HepG2 (cell line): ENCODE measurements around the gene CADM3. TPM values are rescaled to one million over a fixed set of nuclear protein-coding genes. Genes with fewer than 3 reads are reported as not detected.

Experiments used
- ATAC-seq: fragments of 200-7000 bp; cut with Tn5 transposase; 3 replicates; pipeline ENCODE4 v1.9.1; 2020; ENCODE audit warnings: mild to moderate bottlenecking, moderate library complexity
- BruUV-seq: library from RNA; stranded (reverse); fragments of 400-500 nt; replicated peaks from 2 replicates; lab custom pipeline; 2021; lab: Mats Ljungman, UMichigan
- CTCF ChIA-PET: fragments of 300-600 bp; formaldehyde crosslinking; extraction: SDS; loops from one replicate; lab custom pipeline; 2021; ENCODE audit warnings: low total read pairs, inconsistent platforms, low intra/inter-chr PET ratio; lab: Yijun Ruan, JAX
- POLR2A ChIA-PET: fragments of 350-600 bp; sonication (Branson Sonifier 250); formaldehyde crosslinking; loops from one replicate; lab custom pipeline; 2020; ENCODE audit warnings: antibody characterized with exemption, inconsistent platforms; lab: Yijun Ruan, JAX
- DNase-seq: peaks from one replicate; pipeline ENCODE4 v3.0.0-alpha.2; 2015; ENCODE audit warnings: low spot score
- FAIRE-seq: peaks from 3 replicates; lab custom pipeline; 2011; peaks lifted over from hg19 to GRCh38; lab: Jason Lieb, UNC
- H2AFZ ChIP-seq: one replicate; pipeline ENCODE4 v1.6.1; 2011; ENCODE audit warnings: low read length, inconsistent platforms
- H3K27ac ChIP-seq: fragments of 300-600 bp; 3 replicates; pipeline ENCODE4 v1.8.0; 2011; ENCODE audit warnings: mixed run types, mild to moderate bottlenecking, mixed read lengths, low read length, inconsistent platforms; ENCODE audit not compliant: insufficient read depth; ENCODE audit errors: extremely low read length
- H3K27me3 ChIP-seq, 2 experiments: fragments of 200-600 bp in 1 of 2; 2 replicates in 1 of 2; 3 replicates in 1 of 2; pipeline versions ENCODE4 v1.6.0 to v1.8.0; 2011; ENCODE audit warnings: low read length in 2 of 2, mild to moderate bottlenecking in 2 of 2, moderate library complexity in 2 of 2, inconsistent platforms in 1 of 2; ENCODE audit not compliant: insufficient read depth in 2 of 2, control insufficient read depth in 1 of 2
- H3K36me3 ChIP-seq, 2 experiments: fragments of 200-600 bp in 1 of 2; replicated peaks in 1 of 2; 2 replicates in 1 of 2; 3 replicates in 1 of 2; pipeline versions ENCODE4 v1.5.1 to v1.8.0; 2011; ENCODE audit warnings: low read length in 2 of 2, inconsistent platforms in 1 of 2; ENCODE audit not compliant: insufficient read depth in 2 of 2, control insufficient read depth in 1 of 2
- H3K4me1 ChIP-seq: 2 replicates; pipeline ENCODE4 v1.5.1; 2012; ENCODE audit warnings: low read length, inconsistent platforms; ENCODE audit not compliant: insufficient read depth
- H3K4me2 ChIP-seq: 2 replicates; pipeline ENCODE4 v1.6.0; 2011; ENCODE audit warnings: low read depth, low read length, inconsistent platforms
- H3K4me3 ChIP-seq, 3 experiments: fragments of 200-600 bp in 1 of 3; sonication (generic), shearing (Covaris generic) in 1 of 3; replicated peaks in 1 of 3; 2 replicates each; pipeline ENCODE4 v1.5.1; 2011 to 2016; ENCODE audit warnings: low read length in 3 of 3, inconsistent platforms in 2 of 3, low read depth in 2 of 3, mild to moderate bottlenecking in 2 of 3, control low read depth in 1 of 3, mixed read lengths in 1 of 3; ENCODE audit not compliant: insufficient read depth in 1 of 3
- H3K79me2 ChIP-seq: one replicate; pipeline ENCODE4 v1.6.1; 2011; ENCODE audit warnings: low read length, inconsistent platforms; ENCODE audit not compliant: insufficient read depth
- H3K9ac ChIP-seq: 2 replicates; pipeline ENCODE4 v1.6.0; 2011; ENCODE audit warnings: mild to moderate bottlenecking, low read depth, low read length, inconsistent platforms; ENCODE audit not compliant: insufficient read depth
- H3K9me3 ChIP-seq: 2 replicates; pipeline ENCODE4 v1.5.1; 2012; ENCODE audit warnings: mild to moderate bottlenecking, low read length
- H4K20me1 ChIP-seq: 2 replicates; pipeline ENCODE4 v1.6.0; 2011; ENCODE audit warnings: inconsistent platforms, mild to moderate bottlenecking, low read length, moderate library complexity; ENCODE audit not compliant: insufficient read depth
- IKZF1 ChIP-seq: fragments of 450-650 bp; IDR thresholded peaks from 2 replicates; pipeline ENCODE4 v1.7.1; 2016
- MTA1 ChIP-seq: sonication (generic); formaldehyde crosslinking; IDR thresholded peaks from 2 replicates; pipeline ENCODE4 v1.4.0; 2020; ENCODE audit warnings: missing genetic modification reagents, mild to moderate bottlenecking, borderline replicate concordance
- NFKB2 ChIP-seq: sonication (generic); formaldehyde crosslinking; IDR thresholded peaks from 2 replicates; pipeline ENCODE4 v1.4.0; 2020; ENCODE audit warnings: missing genetic modification reagents, borderline replicate concordance
- POLR2AphosphoS5 ChIP-seq: IDR thresholded peaks from 2 replicates; pipeline ENCODE4 v1.6.1; 2012; ENCODE audit warnings: low read depth, low read length
- RORA ChIP-seq: sonication (generic); formaldehyde crosslinking; IDR thresholded peaks from 2 replicates; pipeline ENCODE4 v1.5.0; 2020; ENCODE audit warnings: mild to moderate bottlenecking, missing genetic modification reagents, moderate library complexity
- SOX6 ChIP-seq, 2 experiments: fragments of 450-650 bp in 1 of 2; sonication (generic) in 1 of 2; formaldehyde crosslinking in 1 of 2; IDR thresholded peaks; 2 replicates each; pipeline versions ENCODE4 v1.4.0 to v1.6.1; 2017 to 2020; ENCODE audit warnings: antibody characterized with exemption in 1 of 2, mild to moderate bottlenecking in 1 of 2, missing genetic modification reagents in 1 of 2
- YEATS4 ChIP-seq: sonication (generic); formaldehyde crosslinking; IDR thresholded peaks from 2 replicates; pipeline ENCODE4 v1.4.0; 2020; ENCODE audit warnings: missing genetic modification reagents, borderline replicate concordance
- ZNF766 ChIP-seq: sonication (generic); formaldehyde crosslinking; IDR thresholded peaks from 2 replicates; pipeline ENCODE4 v1.5.0; 2020; ENCODE audit warnings: missing genetic modification reagents, borderline replicate concordance
- ZSCAN30 ChIP-seq: sonication (generic); formaldehyde crosslinking; IDR thresholded peaks from 2 replicates; pipeline ENCODE4 v1.5.0; 2020; ENCODE audit warnings: mild to moderate bottlenecking, missing genetic modification reagents
- WGBS: methylation state at CpG from one replicate; pipeline ENCODE4 v1.1.6; 2017; ENCODE audit warnings: low lambda C conversion rate; 5-methylcytosine and 5-hydroxymethylcytosine counted together
- in situ Hi-C: cut with HindIII; loops from 2 replicates; pipeline ENCODE4 v1.10.0; 2017; ENCODE audit warnings: low pct_unique_long_range_greater_than_20kb; ENCODE audit not compliant: extremely low pct_ligation_motif_present
- intact Hi-C: fragments of 100-400 bp; cut with micrococcal nuclease; formaldehyde crosslinking; loops from one replicate; pipeline ENCODE4 v1.10.0; 2022; ENCODE audit not compliant: unreplicated experiment
- polyA plus RNA-seq, 8 experiments: library from polyadenylated mRNA; depleted of rRNA in 3 of 8; stranded (reverse) in 7 of 8; unstranded in 1 of 8; fragments of >200 nt; fragmentation: Illumina TruSeq in 4 of 8; extraction: Trizol in 4 of 8; gene quantifications; 2 replicates each; pipeline versions ENCODE4 v1.2.1 to v1.2.3, GENCODE V29; 2011 to 2016; ENCODE audit warnings: low read depth in 4 of 8, missing spikeins in 1 of 8, mixed read lengths in 1 of 8; ENCODE audit not compliant: insufficient read depth in 1 of 8
- total RNA-seq, 5 experiments: library from RNA; depleted of rRNA; stranded (reverse); fragments of >200 nt; fragmentation: Illumina TruSeq; extraction: Trizol; gene quantifications; 2 replicates each; pipeline ENCODE4 v1.2.3, GENCODE V29; 2016; ENCODE audit warnings: low read depth in 1 of 5
- TF ChIP-seq, protein P1 (sequence below): sonication (generic); formaldehyde crosslinking; conservative IDR thresholded peaks from 2 replicates; pipeline ENCODE4 v1.8.0; 2022; ENCODE audit warnings: missing genetic modification reagents
- TF ChIP-seq, protein P2 (sequence below): sonication (generic); formaldehyde crosslinking; IDR thresholded peaks from 2 replicates; pipeline ENCODE4 v1.8.0; 2022; ENCODE audit warnings: mild to moderate bottlenecking, missing genetic modification reagents

Gene CADM3
- total and polyA plus RNA-seq, 2 of the 13 experiments (the other 11 are each of a cell fraction or from before 2014, with no cell fraction given): not detected

DNA sequence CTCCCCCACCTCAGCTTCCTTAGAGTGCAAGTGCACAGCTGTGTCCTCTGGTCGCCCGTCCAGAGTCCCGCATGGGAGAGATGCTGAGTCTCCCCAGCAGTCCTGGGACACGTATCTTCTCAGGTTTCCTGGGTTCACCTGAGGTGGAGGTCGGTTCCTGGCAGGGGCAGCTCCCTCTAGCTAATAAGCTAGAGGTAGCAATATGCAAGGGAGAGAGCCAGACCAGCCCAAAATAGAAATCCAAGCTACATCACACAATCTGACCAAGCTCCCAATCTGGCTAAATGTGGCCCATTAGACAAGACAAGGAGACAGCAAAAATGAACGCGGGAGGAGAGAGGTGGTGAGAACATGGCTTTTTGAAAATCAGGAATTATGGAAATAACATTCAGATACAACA lies 30.9 kb upstream of the CADM3 start:
- no peaks in the 10 kb centered on the region for H3K36me3 ChIP-seq
- H4K20me1 ChIP-seq: no peaks in the 10 kb centered on the region
- ChIA-PET CTCF (no interaction called here), POLR2A (no interaction called here)
- H3K4me1 ChIP-seq: no peaks in the 10 kb centered on the region
- no TSS peak for BruUV-seq
- no peak overlapping the region for H2AFZ ChIP-seq
- no peaks in the 10 kb centered on the region for H3K79me2 ChIP-seq
- ATAC-seq: no peak
- no peaks in the 10 kb centered on the region; a peak in 1 of 5 replicates for H3K27me3 ChIP-seq
- intact Hi-C loops: no loop called here
- WGBS: 17% methylated on average over 7 of the region's 7 CpGs
- no peak overlapping the region for H3K27ac ChIP-seq
- no peak for DNase-seq
- in situ Hi-C loops: no loop called here
- H3K9me3 ChIP-seq: no peaks in the 10 kb centered on the region
- FAIRE-seq: no peak
- no peak overlapping the region for H3K4me3 ChIP-seq
- TF ChIP-seq ZNF766 (CRISPR knock-in tag): no peak
- TF ChIP-seq, protein P1, sequence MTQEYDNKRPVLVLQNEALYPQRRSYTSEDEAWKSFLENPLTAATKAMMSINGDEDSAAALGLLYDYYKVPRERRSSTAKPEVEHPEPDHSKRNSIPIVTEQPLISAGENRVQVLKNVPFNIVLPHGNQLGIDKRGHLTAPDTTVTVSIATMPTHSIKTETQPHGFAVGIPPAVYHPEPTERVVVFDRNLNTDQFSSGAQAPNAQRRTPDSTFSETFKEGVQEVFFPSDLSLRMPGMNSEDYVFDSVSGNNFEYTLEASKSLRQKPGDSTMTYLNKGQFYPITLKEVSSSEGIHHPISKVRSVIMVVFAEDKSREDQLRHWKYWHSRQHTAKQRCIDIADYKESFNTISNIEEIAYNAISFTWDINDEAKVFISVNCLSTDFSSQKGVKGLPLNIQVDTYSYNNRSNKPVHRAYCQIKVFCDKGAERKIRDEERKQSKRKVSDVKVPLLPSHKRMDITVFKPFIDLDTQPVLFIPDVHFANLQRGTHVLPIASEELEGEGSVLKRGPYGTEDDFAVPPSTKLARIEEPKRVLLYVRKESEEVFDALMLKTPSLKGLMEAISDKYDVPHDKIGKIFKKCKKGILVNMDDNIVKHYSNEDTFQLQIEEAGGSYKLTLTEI (CRISPR knock-in tag): no peak
- TF ChIP-seq RORA (CRISPR knock-in tag): no peak
- TF ChIP-seq MTA1 (CRISPR knock-in tag): no peak
- TF ChIP-seq, protein P2, sequence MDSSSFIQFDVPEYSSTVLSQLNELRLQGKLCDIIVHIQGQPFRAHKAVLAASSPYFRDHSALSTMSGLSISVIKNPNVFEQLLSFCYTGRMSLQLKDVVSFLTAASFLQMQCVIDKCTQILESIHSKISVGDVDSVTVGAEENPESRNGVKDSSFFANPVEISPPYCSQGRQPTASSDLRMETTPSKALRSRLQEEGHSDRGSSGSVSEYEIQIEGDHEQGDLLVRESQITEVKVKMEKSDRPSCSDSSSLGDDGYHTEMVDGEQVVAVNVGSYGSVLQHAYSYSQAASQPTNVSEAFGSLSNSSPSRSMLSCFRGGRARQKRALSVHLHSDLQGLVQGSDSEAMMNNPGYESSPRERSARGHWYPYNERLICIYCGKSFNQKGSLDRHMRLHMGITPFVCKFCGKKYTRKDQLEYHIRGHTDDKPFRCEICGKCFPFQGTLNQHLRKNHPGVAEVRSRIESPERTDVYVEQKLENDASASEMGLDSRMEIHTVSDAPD: no peak
- TF ChIP-seq NFKB2 (CRISPR knock-in tag): no peak
- TF ChIP-seq YEATS4 (CRISPR knock-in tag): no peak
- TF ChIP-seq POLR2AphosphoS5: no peak
- no peak for TF ChIP-seq SOX6 (IDR thresholded peaks at IDR 0.05)
- TF ChIP-seq SOX6 (CRISPR knock-in tag; IDR thresholded peaks at IDR 0.05): no peak
- TF ChIP-seq ZSCAN30: no peak
- no peak for TF ChIP-seq IKZF1
- H3K9ac ChIP-seq: no peak overlapping the region
- no peak overlapping the region for H3K4me2 ChIP-seq
